Tibial nerve (tissue), 4 donors: ENCODE results near the gene ATP2C2. TPM values are rescaled to one million over a fixed set of nuclear protein-coding genes. Genes with fewer than 3 reads are reported as not detected.

ENCODE experiments used
- DNase-seq, 2 donors: peaks; one replicate each; pipeline ENCODE4 v3.0.0-alpha.2; 2019; ENCODE audit warnings: low spot score in 2 of 2
- H3K27ac ChIP-seq, 4 donors: fragments of 200-600 bp; sonication (generic) in 3 of 4; one replicate each; pipeline ENCODE4 v1.5.1; 2017 to 2019; ENCODE audit warnings: mild to moderate bottlenecking in 1 of 4
- H3K27me3 ChIP-seq, 2 donors: fragments of 200-600 bp; sonication (generic) in 1 of 2; one replicate each; pipeline versions ENCODE4 v1.5.1 to v1.6.0; 2017 to 2019
- H3K36me3 ChIP-seq, 3 donors: fragments of 200-600 bp; sonication (generic); one replicate each; pipeline ENCODE4 v1.5.1; 2018 to 2019
- H3K4me1 ChIP-seq, 4 donors: fragments of 200-600 bp; sonication (generic) in 3 of 4; one replicate each; pipeline ENCODE4 v1.5.1; 2017 to 2019
- H3K4me3 ChIP-seq, 4 donors: fragments of 200-600 bp; sonication (generic) in 3 of 4; one replicate each; pipeline ENCODE4 v1.5.1; 2017 to 2019; ENCODE audit warnings: mild to moderate bottlenecking in 1 of 4, moderate library complexity in 1 of 4
- H3K9me3 ChIP-seq, 4 donors: fragments of 200-600 bp; sonication (generic) in 3 of 4; one replicate each; pipeline ENCODE4 v1.5.1; 2017 to 2019
- EP300 ChIP-seq, 2 donors: sonication (generic); formaldehyde crosslinking; IDR thresholded peaks; one replicate each; pipeline ENCODE4 v1.6.1; 2017; ENCODE audit warnings: antibody characterized with exemption in 2 of 2, mild to moderate bottlenecking in 1 of 2
- POLR2A ChIP-seq, 2 donors: fragments of 450-650 bp; IDR thresholded peaks; one replicate each; pipeline ENCODE4 v1.6.1; 2017; ENCODE audit warnings: antibody characterized with exemption in 2 of 2, mild to moderate bottlenecking in 2 of 2, moderate library complexity in 2 of 2
- WGBS, 2 donors: methylation state at CpG; one replicate each; pipeline ENCODE4 v1.1.5; 2018; 5-methylcytosine and 5-hydroxymethylcytosine counted together
- total RNA-seq, 4 donors: library from RNA; depleted of rRNA; stranded (reverse); fragments of >200 nt; gene quantifications; one replicate each; pipeline ENCODE4 v1.1.0, GENCODE V29; 2016
- TF ChIP-seq, protein P1 (sequence below), 5 experiments: fragments of 200-600 bp in 3 of 5; fragments of 450-650 bp in 2 of 5; sonication (generic) in 3 of 5; IDR thresholded peaks; one replicate each; pipeline ENCODE4 v1.5.1; 2016 to 2019; ENCODE audit warnings: antibody characterized with exemption in 5 of 5, mild to moderate bottlenecking in 3 of 5, moderate library complexity in 2 of 5

Gene ATP2C2
- total RNA-seq, 4 donors from 2014 or later, result not detected

DNA sequence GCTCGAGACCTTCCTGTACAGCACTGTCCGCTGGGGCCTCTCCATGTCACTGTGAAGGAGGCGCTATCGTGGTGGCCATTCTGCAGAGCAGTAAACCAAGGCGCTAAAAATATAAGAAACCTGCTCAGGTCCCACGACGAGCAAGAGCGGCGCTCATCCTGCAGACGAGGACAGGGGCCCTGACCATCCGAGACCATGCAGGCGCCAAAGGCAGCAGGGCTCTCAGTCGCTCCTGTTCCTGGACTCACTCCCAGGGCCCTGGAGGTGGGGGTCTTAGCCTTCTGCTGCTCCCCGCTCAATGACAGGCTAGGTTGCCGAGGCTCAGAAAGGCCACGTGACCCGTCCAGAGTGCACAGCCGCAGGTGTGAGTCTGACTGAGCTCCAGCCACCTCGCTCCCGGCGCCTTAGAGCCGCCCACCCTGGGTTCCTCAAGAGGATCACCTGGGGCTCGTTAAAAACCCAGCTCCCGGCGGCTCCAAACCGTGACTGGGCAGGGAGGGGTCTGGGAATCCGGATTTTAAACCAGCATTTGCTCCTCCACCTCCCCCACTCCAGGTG lies 509 bp upstream of the ATP2C2 start:
- 24 to 34% methylated on average over 10 to 27 of the region's 27 CpGs for WGBS, 2 donors

DNA sequence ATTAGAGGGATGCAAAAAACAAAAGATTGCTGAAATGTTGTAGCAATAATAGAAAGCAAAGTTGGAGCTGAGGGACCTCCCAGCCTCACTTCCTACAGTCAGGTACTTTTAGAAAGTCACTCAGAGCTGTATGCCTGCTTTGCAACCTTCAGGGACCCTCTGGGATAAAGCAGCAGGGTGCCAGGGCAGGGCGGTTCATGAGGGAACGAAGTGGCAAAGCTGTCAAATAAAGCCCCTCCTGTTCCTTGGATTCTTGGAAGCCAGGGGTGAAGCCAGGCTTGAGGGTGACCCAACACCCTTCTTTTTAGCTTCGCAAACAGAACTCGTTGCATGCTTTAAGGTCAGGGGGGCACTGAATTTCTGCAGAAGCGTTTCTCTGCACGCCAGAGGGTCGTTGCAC lies 767 bp downstream of the ATP2C2 start:
- peaks cover 0 to 57% of the 10 kb centered on the region in 2 donors for H3K27me3 ChIP-seq

More for the DNA sequence above, 509 bp upstream of the ATP2C2 start:
- Histone ChIP-seq H3K27ac (peak overlapping the region in 1 of 4 donors; percentile 62), H3K9me3 (no peaks in the 10 kb centered on the region), H3K36me3 (no peaks in the 10 kb centered on the region), H3K27me3 (peaks cover 0 to 55% of the 10 kb centered on the region in 2 donors), H3K4me3 (peak overlapping the region in 1 of 4 donors; percentile 28), H3K4me1 (peaks cover 0 to 12% (median 3%) of the 10 kb centered on the region in 4 donors)
- DNase-seq, result no peak
- TF ChIP-seq, protein P1, sequence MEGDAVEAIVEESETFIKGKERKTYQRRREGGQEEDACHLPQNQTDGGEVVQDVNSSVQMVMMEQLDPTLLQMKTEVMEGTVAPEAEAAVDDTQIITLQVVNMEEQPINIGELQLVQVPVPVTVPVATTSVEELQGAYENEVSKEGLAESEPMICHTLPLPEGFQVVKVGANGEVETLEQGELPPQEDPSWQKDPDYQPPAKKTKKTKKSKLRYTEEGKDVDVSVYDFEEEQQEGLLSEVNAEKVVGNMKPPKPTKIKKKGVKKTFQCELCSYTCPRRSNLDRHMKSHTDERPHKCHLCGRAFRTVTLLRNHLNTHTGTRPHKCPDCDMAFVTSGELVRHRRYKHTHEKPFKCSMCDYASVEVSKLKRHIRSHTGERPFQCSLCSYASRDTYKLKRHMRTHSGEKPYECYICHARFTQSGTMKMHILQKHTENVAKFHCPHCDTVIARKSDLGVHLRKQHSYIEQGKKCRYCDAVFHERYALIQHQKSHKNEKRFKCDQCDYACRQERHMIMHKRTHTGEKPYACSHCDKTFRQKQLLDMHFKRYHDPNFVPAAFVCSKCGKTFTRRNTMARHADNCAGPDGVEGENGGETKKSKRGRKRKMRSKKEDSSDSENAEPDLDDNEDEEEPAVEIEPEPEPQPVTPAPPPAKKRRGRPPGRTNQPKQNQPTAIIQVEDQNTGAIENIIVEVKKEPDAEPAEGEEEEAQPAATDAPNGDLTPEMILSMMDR (IDR thresholded peaks at IDR 0.05), result no peak
- no peak for TF ChIP-seq POLR2A (IDR thresholded peaks at IDR 0.05)
- TF ChIP-seq EP300 (IDR thresholded peaks at IDR 0.05), result no peak

DNA sequence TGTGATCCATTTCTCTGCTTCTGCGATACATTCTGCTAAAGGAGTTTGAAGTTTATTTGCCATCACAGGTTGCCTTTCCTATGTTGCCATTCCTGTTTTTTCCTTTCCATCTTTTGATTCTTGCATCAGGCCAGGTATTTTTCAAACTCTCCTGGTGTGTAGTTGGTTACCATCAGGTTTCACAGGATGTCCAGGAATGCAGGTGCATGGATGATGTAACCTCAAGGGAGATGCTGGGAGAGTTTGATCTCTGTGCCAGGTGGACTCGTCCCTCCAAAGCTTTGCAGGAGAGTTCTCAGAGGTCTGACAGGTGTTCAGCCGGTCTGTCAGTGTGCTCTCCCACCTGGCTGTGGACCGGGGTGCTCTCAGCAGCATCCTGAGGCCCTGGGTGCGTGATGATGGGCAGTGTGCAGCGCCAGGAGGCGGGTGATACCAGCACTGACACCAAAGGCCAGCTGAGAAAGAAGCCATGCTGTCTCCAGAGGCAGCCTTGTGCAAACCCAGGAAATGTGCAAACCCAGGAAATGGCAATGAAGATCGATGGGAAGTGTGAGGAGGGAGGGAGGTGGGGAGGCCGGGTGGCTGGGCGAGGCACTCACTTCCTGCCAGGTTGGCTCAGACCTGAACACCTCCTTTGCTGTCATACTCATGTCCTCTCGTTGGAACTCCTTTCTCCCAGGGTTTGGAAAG lies 1.7 kb downstream of the ATP2C2 start:
- Histone ChIP-seq H3K4me1 (peaks cover 0 to 12% (median 3%) of the 10 kb centered on the region in 4 donors), H3K36me3 (no peaks in the 10 kb centered on the region), H3K27me3 (peaks cover 0 to 60% of the 10 kb centered on the region in 2 donors), H3K9me3 (no peaks in the 10 kb centered on the region), H3K27ac (no peak overlapping the region), H3K4me3 (no peak overlapping the region)
- DNase-seq, result no peak
- TF ChIP-seq POLR2A (IDR thresholded peaks at IDR 0.05) (no peak), EP300 (IDR thresholded peaks at IDR 0.05) (no peak)
- TF ChIP-seq, protein P1 (IDR thresholded peaks at IDR 0.05), result no peak
- WGBS, 2 donors, result 66 to 71% methylated on average over 11 of the region's 11 CpGs

More for the DNA sequence above, 767 bp downstream of the ATP2C2 start:
- Histone ChIP-seq H3K27ac (no peak overlapping the region), H3K4me3 (no peak overlapping the region), H3K4me1 (peaks cover 0 to 12% (median 3%) of the 10 kb centered on the region in 4 donors), H3K9me3 (no peaks in the 10 kb centered on the region), H3K36me3 (no peaks in the 10 kb centered on the region)
- TF ChIP-seq EP300 (IDR thresholded peaks at IDR 0.05) (no peak), POLR2A (IDR thresholded peaks at IDR 0.05) (no peak)
- TF ChIP-seq, protein P1 (IDR thresholded peaks at IDR 0.05), result no peak
- WGBS, 2 donors, result 31 to 36% methylated on average over 7 of the region's 7 CpGs
- no peak for DNase-seq

DNA sequence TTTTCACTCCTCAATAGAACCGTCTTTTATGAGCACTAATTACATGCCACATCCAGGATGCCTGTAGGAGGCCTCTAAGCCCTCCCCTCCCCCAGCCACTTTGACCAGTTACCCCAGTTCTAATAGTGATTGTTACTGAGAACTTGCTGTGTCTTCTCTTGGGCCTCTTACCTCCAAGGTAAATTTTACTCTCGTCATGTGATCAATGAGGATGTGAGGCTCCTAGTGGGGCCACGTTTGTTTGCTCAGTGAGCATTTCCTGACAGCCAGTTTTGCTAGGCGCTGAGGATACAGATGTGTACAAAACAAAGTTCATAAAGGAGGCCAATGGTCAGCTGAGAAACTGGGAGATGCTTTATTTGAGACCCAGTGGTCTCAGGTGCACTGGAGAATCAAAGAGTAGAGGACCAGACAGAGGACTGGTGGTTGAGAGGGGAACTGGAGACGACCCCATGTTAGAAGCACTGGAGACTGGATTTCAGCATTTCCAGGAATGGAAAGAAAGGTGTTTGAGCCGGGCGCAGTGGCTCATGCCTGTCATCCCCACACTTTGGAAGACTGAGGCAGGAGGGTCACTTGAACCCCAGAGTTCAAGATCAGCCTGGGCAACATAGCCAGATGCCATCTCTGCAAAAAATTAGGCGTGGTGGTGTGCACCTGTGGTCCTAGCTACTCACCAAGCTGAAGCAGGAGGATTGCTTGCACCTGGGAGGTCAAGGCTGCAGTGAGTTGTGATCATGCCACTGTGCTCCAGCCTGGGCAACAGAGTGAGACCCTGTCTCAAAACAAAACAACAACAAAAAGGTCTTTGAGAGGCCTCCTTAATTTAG lies 2.6 kb downstream of the ATP2C2 start:
- WGBS, 2 donors, result 65 to 71% methylated on average over 8 of the region's 8 CpGs
- no peak for DNase-seq
- H3K9me3 ChIP-seq, result no peaks in the 10 kb centered on the region
- H3K4me3 ChIP-seq, result no peak overlapping the region
- H3K27me3 ChIP-seq, result peaks cover 0 to 60% of the 10 kb centered on the region in 2 donors
- no peak overlapping the region for H3K27ac ChIP-seq
- H3K4me1 ChIP-seq, result peaks cover 0 to 12% (median 3%) of the 10 kb centered on the region in 4 donors
- TF ChIP-seq, protein P1 (IDR thresholded peaks at IDR 0.05), result no peak
- TF ChIP-seq POLR2A (IDR thresholded peaks at IDR 0.05), result no peak
- TF ChIP-seq EP300 (IDR thresholded peaks at IDR 0.05), result no peak
- no peaks in the 10 kb centered on the region for H3K36me3 ChIP-seq
